ENCODE data around the gene EIF3J.

Gene EIF3J

DNA sequence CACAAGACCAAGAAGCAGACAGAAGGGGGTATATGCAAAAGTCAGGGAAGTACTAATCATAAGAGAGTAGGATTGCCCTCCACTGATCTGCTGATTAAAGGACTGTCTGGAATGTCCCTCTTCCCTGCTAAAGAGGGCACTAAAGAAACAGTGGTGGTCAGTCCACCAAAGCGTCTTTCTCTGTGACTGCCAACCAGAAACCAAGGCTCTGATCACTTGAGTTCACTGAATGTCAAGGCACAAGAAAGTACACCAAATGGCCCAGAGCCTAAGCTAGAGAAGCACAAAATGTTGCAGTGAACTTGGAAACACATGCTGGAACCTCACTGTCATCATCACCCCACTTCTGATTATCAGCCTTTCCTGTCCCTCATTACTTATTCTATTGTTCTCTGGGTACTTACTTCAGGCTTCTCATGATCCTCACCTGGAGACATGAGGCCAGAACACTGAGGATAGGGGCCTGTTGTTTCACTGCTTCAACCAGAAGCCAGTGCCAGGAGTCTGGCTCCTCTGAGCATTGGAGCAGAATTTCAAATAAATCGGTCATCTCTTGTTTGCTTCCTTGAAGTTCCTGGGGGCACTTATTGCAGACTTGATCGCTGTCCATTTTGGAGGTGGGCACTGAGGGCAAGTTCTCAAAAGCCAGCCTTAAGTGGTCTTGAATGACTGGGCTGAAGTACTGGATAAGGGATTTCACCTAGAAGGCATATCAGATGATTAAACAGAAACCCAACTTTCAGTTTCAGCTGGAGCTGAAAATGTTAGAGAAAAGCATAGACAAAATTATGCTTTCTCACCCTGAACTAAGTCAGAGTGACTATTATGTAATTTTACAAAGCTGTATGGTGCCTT is 58.9 kb downstream of the EIF3J start:
- no peak for DNase-seq (ENCODE audit: low spot score)

GRCh38 chr15:44596511-44597010 is 59.6 kb downstream of the EIF3J start:
- no peak for DNase-seq (ENCODE audit: low spot score)

DNA sequence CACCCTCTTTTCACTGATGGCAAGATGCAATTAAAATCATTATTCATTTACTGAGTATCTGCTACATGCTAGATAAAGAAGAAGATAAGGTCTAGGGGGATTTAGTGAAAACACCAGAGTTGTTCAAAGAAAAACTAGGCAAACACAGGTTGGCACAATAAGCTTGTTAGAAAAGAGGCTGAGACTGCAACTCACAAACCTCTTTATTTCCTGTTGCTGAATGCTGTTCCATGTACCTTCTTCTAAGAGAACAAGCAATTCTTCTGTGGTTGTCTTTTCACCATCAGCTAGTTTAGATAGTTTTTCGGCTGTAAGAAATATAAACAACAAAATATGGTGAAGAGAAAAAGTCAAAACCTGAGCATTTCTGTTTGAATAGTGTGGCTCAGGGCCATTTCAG is 61.1 kb downstream of the EIF3J start:
- DNase-seq (ENCODE audit: low spot score): no peak

DNA sequence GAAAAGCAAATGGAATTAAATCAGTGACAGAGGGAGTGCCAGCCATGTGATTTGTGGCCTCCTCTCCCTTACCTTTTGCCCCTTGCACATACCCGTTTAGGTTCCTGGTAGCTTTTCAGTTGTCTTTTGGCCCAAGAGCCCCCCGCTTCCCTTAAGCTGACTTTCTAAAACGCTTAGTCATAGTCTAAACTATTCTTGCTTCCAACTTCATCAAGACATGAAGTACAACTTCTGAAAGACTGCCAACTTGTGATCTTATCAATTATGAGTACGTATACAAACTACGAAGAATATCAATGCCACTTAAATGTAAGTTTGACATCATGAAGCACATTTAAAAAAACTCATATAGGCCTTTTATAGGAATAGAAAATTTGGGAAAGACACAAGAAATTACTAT is 61.9 kb downstream of the EIF3J start:
- DNase-seq (ENCODE audit: low spot score): no peak

- DNase-seq (ENCODE audit: low spot score): no peak
These were observed 66.2 kb downstream of the EIF3J start for GRCh38 chr15:44603126-44603525.

DNA sequence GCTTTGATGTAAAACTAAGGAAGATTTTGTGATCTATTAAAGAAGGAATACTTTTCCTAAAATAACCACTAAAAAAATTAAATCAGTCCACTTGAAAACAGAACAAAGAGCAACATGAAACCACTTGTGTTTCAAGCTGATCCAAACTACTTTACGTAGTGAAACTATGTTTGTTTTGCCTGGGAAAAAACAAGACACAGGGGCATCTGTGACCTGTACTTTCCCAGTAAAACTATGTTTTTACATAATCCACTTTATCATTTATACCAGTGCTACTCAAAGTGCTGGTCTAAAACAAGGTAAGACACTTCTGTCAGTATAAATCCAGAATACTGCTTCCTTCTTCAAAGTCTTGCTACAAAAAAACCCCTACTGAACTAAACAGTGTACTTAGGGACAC is 69.8 kb downstream of the EIF3J start:
- DNase-seq (ENCODE audit: low spot score): no peak

All from kidney capillary endothelial cell (primary cell).